ENCODE data around the gene HLF.

HLF gene

DNA sequence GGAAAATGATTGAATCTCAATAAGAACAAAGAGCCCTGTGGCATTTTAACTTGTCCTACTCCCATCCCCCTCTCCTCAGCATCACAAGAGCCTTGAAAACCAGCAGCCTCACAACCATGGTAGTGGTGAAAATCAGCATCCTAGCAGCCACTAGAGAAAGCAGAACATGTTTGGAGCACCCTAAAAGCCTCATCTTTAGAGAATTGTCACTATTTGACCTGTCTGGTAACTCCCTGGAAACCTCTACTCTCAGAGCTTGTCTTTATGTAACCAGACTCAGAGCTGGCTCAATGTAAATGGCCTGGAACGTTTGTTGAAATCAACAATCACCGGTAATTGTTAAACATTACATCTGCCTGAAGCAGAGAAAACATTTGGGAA is 86.1 kb downstream of the HLF start:
- in situ Hi-C loops (cut with MboI; ENCODE audit: low sequenced_read_pairs): no loop called here

DNA sequence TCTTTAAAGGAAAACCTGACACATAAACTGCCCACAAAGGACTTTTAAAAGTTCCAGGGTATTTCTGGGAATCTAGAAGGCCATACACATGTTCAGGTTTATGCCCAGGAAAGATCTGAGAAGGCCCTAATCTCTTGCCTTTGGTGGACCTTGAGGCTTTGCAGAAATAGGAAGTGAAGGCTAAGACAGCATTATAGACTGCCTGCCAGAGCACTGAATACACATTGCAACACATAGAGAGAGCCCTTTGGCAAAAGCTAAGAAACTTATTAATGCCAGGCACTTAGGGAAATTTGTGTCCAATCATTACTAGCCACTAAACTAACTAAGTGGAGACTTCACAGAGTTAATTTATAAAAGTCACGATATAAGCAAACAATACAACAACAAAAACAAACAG is 86.5 kb downstream of the HLF start:
- in situ Hi-C loops (cut with MboI; ENCODE audit: low sequenced_read_pairs): no loop called here

DNA sequence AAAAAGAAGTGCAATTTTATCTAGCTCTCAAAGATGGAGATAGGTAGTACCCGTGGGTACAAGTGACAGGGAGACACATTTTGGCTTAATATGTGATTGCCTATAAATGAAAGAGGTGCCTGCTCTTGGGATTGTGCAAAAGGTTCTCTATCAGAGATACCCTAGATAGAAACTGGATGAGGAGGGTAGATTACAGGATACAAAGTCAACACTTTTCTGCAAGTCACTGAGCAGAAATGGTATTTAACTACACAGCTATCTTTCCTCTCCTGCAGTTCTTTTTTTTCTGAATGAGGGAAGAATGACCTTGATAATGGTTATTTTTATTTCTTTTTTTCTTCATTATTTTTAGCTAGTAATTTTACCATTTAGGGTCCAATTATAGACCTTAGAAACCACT is 89.2 kb downstream of the HLF start:
- in situ Hi-C loops (cut with MboI; ENCODE audit: low sequenced_read_pairs): no loop called here

- in situ Hi-C loops (cut with MboI; ENCODE audit: low sequenced_read_pairs): no loop called here
Observed at GRCh38 chr17:55354941-55355340, 90.2 kb downstream of the HLF start.

DNA sequence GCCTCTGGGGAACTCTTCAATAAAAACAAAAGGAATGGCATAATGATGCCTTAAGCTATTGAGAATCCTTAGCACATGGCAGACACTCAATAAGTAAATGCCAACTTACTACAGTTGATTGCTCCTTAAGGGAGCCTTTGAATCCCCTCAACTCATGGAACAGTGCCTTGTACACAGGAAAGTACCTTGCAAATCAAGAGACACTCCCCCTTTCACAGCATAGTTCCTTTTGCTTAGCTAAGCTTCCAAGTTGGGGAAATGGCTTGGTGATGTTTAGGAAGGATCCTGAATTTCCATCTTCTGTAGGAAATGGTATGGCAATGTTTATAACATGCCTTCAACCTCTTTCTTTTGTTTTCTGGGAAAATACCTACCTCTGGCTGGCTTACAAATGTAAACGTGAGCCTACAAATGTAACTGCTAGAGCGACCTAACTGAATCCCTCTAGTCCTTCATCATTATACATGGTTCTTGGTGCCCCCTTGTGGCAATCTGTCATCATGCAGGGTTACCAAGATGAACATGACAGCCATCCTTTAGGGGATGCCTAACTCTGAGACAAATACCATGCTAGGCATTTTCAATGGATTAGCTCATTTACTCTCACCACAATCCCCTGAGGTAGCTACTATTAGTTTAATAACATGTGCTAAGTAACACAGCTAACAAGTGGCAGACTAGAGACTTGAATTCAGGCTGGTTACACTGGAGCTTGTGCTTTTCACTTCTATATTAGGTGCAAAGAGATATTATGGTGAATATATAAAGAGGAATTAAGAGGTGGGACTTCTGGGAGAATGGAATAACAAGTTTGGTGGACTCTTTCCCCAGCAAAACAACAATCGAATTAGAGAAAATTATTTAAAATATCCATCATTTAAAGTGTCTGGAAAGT is 91.9 kb downstream of the HLF start:
- in situ Hi-C loops (cut with MboI; ENCODE audit: low sequenced_read_pairs): no loop called here

- in situ Hi-C loops (cut with MboI; ENCODE audit: low sequenced_read_pairs): no loop called here
Observed at GRCh38 chr17:55360971-55361370, 96.2 kb downstream of the HLF start.

- in situ Hi-C loops (cut with MboI; ENCODE audit: low sequenced_read_pairs): no loop called here
Observed at GRCh38 chr17:55363033-55363432, 98.3 kb downstream of the HLF start.

DNA sequence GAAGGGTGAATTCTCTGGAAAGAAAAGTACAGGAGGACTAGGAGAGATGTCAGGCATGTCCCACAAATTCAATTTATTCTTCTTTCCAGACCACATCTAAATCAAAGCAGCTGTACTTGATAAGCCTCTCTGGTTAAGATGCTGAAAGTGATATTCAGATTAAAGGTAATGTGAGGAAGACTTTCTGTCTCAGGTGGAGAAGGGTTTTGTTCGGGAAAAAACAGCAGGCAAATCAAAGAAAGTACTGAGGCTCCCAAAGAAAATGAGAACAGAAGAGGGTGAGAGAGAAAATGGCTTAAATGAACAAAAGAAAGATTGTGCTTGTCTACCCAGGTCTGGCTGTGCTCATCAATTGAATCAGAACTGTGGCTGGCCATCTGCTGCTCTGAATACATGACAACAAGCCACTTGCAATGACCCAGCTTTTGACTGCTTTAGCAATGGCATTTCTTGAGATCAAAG is 101.3 kb downstream of the HLF start:
- in situ Hi-C loops (cut with MboI; ENCODE audit: low sequenced_read_pairs): no loop called here

GRCh38 chr17:55368706-55369105 is 103.9 kb downstream of the HLF start:
- in situ Hi-C loops (cut with MboI; ENCODE audit: low sequenced_read_pairs): no loop called here

Data from HL-60/S4 treated with phorbol 12-myristate 13-acetate at 8.2 ng/mL for 4 days and 3 days (cell line).